Measurements from ENCODE around the gene BMPR1A.
"Not testable (repeated sequence)": the region's sequence is repeated elsewhere in the genome, so short reads cannot be mapped to it uniquely, and the experiment has no call there.

Gene BMPR1A

DNA sequence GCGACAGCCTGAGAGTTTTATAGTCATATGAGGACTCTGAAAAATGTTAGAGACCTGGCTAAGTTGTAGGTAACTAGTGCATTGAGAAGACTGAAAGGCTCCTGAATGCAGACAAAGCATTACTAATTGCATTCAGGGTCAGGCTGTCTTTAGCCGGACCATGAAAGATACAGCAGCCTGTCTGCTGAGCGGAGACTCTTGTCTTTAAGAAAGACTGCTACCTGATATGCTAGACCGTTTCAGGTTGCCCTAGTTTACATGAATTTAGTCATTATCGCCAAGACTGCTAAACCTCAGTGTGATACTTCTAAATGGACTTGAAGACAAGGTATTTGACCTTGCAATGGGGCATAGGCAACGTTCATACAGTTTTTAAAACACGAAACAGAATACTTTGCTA lies 81.2 kb downstream of the BMPR1A start:
- DNase-seq (ENCODE audit: low read depth in 2 of 2, low spot score in 1 of 2) = no peak

DNA sequence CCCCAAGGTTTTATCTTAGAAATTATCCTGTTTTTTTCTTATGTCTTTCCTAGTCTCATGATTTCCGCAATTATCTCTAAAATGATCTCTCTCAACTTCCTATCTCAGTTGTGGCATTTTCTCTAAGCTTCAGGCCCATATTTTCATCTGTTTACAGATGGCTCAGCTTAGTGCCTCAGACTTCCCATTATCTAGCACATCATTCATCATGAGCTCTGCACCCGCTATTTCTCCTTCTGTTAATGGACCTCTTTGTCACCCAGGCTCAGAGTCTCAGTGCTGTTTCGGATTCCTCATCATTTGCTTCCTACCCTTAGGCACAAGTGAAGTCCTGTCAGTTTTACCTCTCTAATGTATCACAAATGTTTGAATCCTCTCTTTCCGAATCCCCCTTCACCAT lies 84.1 kb downstream of the BMPR1A start:
- DNase-seq (ENCODE audit: low read depth in 2 of 2, low spot score in 1 of 2) = no peak

DNA sequence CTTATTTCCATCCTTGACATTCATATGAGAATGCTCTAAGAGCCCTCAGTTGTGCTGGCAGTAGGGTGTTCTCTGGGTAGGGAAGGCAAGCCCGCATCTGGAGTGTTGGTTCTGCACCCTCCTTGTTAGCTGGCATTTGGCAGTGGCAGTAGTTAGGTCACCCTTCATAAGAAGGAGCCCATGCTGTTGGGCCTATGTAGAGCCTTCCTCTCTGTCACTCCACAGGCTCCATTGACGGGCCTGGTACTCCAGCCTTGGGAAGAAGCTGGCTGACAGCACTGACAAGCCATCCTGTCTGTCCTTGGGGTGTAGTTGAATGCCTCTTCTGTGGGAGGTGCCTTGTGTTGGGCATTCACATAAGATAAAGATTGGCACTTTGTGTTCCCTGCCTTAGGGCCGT lies 89.7 kb downstream of the BMPR1A start:
- DNase-seq (ENCODE audit: low read depth in 2 of 2, low spot score in 1 of 2) = no peak

DNA sequence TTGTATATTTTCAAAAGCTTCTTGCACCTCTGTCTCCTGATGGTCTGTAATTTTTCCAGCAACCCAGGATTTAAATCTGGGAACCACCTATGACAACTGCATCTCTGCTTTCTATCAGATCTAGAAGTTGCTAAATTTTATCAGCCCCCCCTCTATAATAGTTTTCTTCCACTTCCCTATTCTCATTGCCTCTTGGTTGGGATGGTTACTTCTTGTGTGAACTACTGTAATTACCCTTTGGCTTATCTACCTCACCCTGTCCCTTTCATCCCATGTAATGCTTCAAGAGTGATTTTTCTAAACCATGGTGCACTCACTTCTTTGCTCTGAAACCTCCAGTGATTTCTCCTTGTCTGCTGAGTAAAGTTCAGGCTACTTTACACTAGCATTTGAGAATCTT lies 92.3 kb downstream of the BMPR1A start:
- DNase-seq (ENCODE audit: low read depth in 2 of 2, low spot score in 1 of 2) = no peak

DNA sequence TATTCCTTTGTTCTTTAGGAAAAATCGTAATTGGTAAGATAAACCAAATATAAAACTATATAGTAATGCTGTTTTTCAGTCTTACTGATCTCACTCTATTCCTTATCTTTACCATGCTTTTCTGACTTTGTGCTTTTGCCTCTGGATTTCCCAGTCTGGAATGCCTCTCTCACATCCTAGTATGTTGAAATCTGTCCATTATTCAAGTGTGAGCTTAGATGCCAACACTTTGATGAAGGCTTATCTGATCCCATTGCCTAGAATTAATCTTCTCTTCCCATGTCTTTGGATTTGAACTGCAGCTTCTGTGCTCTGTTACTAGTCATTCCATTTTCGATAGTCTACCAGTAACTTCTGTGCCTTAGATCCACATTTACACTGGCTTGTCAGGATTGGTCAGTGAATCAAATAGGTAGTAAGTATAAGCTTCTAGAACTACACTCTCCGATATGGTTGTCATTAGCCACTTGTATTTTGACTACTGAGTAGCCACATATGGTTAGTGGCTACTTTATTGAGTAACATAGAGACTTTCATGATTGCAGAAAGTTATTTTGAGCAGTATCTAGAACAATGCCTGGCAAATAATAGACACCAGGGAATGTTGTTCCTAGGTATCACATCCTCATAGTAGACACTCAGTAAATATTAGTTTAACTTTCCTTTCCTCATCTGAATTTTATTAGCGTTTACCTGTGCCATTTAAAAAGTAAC lies 92.9 kb downstream of the BMPR1A start:
- DNase-seq (ENCODE audit: low read depth in 2 of 2, low spot score in 1 of 2) = no peak

DNA sequence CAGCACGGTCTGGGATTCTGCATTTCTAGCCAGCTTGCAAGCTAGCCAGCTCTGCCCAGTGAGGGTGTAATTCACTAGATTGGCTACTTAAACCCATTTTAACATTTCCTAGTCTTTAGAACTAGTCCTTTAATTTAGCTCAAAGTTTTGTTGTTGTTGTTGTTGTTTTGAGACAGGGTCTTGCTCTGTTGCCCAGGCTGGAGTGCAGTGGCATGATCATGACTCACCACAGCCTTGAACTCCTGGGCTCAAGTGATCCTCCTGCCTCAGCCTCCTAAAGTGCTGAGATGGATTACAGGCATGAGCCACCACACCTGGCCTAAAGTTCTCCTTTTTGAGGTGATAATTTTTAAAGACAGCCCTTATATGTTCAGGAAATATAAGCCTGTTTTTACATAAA lies 94.1 kb downstream of the BMPR1A start:
- DNase-seq (ENCODE audit: low read depth in 2 of 2, low spot score in 1 of 2) = no peak

DNA sequence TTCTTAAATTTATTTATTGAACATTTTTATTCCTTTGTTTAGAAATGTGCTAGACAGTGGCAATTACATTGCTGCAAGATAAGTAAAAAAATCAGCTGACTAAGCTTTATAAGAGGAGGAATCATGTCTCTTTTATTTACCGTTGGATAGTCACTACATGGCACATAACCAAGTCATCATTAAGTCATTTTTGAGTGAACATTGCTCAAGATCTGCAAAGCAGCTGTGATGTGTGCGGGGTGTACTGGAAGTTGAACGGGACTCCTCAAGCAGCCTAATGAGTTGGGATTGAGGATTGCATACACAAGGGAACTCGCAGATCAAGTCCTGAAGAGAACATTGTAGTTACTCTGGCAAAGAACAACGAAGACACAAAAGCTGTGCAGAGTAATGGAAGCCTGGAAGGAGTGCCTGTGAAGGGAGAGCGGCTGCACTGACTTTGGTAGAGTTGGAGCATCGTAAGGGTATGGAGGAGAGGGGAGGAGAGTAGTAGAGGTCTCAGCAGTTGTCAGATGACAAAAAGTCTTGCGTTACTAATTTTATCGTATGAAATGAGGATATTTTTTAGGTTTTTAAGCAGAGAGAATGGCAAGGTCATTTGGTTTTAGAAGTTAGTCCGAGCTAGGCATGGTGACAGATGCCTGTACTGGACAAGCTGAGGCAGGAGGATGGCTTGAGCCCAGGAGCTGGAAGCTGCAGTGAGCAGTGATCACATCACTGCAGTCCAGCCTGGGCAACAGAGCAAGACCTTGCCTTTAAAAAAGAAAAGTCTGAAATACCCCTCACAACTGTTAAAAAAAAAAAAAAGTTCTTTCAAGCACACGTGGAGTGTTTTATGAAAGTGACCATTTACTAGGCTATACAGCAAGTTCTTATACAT lies 95.1 kb downstream of the BMPR1A start:
- DNase-seq (ENCODE audit: low read depth in 2 of 2, low spot score in 1 of 2) = no peak

DNA sequence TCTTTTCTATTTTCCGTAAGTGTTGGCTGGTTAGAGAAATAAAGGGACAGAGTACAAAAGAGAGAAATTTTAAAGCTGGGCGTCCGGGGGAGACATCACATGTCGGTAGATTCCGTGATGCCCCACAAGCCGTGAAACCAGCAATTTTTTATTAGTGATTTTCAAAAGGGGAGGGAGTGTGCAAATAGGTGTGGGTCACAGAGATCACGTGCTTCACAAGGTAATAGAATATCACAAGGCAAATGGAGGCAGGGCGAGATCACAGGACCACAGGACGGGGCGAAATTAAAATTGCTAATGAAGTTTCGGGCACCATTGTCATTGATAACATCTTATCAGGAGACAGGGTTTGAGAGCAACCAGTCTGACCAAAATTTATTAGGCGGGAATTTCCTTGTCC lies 97.2 kb downstream of the BMPR1A start:
- not testable (repeated sequence) for DNase-seq (ENCODE audit: low read depth in 2 of 2, low spot score in 1 of 2)

DNA sequence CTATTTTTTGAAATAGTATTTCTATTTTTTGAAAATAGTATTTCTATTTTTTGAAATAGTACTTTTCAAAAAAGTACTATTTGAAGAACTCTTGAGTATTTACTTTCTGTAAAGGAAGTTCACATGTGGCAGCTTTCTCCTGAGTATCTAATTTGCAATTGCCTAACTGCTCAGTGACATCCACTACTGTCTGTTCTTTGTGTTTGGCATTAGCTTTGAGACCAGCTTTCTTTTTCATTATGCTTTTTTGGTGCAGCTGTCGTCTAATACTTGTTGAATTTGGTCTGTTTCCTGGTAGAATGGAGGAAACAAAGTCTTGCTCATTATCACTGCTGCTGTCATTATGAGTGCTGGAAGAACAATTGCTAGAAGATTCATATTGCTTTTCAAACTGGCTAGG lies 99.1 kb downstream of the BMPR1A start:
- no peak for DNase-seq (ENCODE audit: low read depth in 2 of 2, low spot score in 1 of 2)

DNA sequence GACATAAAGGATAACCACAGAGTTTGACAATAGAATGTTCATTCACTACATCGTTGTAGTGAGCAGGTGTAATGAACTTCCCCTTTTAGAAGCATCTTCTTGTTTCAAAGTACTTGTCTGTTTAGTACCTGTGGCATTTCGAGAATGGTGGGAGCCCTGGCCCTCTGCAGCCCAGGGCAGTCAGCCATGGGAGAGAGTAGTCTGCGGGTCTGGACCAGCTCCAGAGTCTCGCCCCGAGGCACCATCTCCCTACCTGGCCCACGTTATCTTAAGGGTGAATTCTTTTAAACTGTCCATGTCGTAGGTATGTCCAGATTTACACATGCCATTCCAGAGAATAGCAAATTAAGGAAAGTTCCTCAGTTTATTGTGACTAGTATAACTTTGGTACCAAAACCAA lies 99.7 kb downstream of the BMPR1A start:
- no peak for DNase-seq (ENCODE audit: low read depth in 2 of 2, low spot score in 1 of 2)

DNA sequence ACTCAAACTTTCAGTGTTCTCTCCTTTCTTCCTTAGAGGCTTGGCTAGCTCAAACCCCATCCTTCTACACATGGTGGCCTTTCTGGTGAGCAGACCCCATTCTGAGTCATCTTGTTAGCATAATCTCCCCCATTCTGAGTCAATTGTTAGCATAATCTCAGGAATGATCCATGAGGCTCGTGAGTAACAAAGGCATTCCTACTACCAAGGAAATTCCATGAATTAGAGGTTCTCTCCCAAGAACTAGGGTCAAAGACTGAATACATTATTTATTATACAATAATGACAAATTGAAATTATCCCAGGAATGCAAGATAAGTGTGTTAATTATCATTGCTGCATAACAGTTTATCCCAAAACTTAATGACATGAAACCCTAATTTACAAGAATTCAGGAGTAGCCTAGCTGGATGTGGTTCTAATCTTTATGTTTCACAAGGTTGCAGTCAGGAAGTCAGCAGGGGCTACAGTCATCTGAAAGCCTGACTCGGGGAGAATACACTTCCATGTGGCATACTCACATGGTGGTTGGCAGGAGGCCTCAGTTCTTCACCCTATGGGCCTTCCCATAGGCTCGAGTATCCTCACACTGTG lies 100.8 kb downstream of the BMPR1A start:
- DNase-seq (ENCODE audit: low read depth in 2 of 2, low spot score in 1 of 2) = no peak

DNA sequence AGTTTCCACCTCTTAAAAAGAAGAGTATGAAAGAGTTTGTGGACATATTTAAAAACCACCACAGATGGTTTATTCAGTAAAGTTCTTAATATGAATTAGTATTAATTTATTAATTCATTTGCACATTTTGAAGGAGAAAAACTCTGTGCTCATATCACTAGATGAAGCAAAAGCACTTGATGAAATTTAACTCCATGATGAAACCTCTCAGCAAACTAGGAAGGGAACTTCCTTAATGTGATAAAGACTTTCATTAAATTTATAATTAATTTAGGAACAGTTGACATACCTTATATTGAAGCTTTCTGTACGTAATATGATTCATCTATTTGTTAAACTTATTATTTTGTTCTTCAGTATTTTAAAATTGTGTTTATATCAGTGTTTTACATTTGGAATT lies 101.6 kb downstream of the BMPR1A start:
- no peak for DNase-seq (ENCODE audit: low read depth in 2 of 2, low spot score in 1 of 2)

DNA sequence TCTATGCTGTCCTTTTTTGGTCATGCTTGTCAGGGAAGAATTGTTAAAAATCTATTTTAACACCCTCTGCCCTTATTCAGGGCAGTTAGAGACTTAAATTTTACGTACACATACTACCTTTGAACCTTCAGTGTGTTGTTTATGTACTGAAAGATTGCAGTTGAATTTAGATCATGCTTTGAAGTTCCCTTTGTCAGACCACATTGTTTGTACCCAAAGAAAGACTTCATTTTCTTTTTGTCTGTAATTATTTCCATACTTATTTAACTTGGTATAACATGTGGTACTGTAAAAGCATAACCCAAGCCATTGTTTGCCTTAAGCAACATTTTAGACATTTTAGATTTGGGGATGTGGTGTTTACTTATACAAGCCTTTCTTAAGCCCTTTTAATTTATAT lies 104.9 kb downstream of the BMPR1A start:
- DNase-seq (ENCODE audit: low read depth in 2 of 2, low spot score in 1 of 2) = no peak

DNA sequence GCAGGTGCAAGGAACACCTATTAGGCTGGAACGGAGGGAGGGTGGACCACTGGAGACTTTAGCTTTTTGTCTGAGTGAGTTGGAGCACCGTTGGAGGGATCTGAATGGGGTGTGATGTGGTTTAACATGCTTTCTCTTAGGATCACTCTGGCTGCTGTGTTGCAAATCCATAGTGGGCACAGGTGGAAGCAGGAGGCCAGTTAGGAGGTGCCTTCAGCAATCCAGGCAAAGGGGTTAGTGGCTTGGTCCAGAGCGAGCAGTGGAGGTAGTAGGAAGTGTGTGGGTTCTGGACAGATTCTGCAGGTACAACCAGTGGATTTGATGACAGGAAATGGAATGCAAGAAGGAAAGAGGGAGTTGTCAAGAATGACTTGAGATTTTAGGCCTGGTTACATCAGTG lies 106.0 kb downstream of the BMPR1A start:
- DNase-seq (ENCODE audit: low read depth in 2 of 2, low spot score in 1 of 2) = no peak

DNA sequence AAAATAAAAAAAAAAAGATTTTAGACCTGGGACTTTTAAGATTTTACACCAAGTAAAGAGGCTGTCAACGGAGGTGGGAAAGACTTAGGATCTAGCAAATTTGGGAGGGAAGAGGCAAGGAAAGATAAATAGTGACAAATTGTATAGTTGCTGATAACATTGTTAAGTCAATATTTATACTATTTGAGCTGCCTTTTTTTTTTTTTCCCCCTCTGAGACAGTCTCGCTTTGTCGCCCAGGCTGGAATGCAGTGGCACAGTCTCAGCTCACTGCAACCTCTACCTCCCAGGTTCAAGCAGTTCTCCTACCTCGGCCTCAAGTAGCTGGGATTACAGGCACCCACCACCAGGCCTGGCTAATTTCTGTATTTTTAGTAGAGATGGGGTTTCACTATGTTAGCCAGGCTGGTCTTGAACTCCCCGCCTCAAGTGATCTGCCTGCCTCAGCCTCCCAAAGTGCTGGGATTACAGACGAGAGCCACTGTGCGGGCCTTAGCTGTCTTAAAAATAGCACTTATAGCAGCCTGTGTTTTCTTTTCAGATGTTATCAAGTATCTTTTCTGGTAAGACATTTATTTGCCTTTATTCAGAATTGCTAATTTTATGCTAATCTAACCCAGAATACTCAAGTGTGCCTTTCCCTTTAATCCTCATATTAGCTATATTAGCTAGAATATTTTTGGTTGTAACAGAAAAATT lies 106.5 kb downstream of the BMPR1A start:
- no peak for DNase-seq (ENCODE audit: low read depth in 2 of 2, low spot score in 1 of 2)

DNA sequence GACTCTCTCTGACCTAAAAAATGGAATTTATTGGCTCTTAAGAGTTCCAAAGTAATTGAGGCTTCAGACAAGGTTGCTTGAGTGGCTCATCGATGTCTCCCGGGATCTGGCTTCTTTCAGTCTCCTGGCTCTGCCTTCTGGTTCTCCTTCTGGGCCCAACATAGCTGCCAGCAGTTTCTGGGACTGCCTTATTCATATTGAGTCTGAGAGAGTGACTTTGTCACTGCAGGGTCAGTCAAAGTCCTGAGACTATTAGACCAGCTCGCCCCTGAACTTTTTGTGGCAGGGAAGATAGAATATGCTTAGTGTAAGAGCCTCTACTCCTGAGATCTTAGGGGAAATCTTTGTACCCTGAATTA lies 107.0 kb downstream of the BMPR1A start:
- DNase-seq (ENCODE audit: low read depth in 2 of 2, low spot score in 1 of 2) = no peak

DNA sequence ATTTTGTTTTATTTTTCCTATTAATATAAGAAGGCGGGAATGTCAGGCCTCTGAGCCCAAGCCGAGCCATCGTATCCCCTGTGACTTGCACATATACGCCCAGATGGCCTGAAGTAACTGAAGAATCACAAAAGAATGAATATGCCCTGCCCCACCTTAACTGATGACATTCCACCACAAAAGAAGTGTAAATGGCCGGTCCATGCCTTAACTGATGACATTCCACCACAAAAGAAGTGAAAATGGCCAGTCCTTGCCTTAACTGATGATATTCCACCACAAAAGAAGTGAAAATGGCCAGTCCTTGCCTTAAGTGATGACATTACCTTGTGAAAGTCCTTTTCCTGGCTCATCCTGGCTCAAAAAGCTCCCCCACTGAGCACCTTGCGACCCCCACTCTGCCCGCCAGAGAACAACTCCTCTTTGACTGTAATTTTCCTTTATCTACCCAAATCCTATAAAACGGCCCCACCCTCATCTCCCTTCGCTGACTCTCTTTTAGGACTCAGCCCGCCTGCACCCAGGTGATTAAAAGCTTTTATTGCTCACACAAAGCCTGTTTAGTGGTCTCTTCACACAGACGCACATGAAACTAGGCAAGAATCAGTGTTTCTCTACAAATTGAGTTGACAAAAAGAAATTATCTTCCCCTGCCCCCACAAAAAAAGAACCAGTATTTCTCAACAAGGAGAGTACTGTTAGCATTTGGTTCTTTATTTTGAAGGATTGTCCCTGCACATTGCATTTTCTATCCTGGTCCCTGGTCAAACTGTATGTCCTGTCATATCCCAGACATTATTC lies 108.8 kb downstream of the BMPR1A start:
- not testable (repeated sequence) for DNase-seq (ENCODE audit: low read depth in 2 of 2, low spot score in 1 of 2)

DNA sequence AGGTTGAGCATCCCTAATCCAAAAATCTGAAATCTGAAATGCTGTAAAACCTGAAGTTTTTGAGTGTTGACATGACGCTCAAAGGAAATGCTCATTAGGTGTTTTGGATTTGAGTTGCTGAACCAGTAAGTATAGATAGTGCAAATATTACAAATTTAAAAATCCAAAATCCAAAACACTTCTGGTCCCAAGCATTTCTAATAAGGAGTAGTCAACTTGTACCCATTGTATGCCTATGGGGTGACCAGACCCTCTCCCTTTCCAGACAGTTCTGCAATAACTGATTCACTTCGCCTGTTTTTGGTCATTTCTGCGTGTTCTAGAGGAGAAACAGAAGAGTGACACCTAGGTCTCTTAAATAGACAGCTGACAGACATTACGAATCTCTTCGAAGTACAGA lies 110.7 kb downstream of the BMPR1A start:
- no peak for DNase-seq (ENCODE audit: low read depth in 2 of 2, low spot score in 1 of 2)

DNA sequence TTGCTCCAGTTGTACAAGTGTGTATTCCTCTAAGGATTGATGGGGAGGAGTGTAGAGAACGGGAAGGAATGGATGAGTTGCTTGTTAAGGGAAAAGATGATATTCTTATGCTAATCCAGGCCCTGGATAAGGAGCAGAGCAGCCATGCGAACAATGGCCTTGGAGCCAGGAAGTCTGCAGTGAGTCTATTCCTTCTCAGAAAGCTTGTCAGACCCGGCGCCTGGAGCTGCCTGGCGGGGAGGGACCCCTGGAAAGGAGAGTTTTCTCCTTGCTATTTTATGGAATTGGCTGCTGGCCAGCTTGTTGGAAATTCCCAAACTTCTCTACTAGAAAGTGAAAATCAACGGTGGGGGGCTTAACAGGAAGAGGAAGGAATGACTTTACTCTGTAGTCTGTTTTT lies 111.9 kb downstream of the BMPR1A start:
- no peak for DNase-seq (ENCODE audit: low read depth in 2 of 2, low spot score in 1 of 2)

DNA sequence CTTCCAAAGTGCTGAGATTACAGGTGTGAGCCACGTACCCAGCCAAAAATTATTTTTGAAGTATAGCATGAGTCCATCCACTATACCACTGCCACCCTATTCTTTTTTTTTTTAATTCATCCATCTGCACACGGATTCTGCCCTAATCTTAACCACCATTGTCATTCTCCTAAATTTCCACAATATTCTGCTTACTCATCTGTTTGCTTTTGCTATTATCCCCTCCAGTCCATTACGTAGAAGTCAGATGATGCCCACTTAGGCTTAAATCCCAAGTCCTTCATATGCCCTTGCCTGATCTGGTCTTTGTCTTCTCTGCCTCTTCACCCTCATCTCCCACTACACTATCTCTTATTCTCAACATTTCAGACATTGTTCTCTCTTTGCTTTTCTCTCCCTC lies 114.3 kb downstream of the BMPR1A start:
- no peak for DNase-seq (ENCODE audit: low read depth in 2 of 2, low spot score in 1 of 2)

Measured in stimulated activated CD8-positive, alpha-beta memory T cell treated with anti-CD3 and anti-CD28 coated beads, Interleukin-4, amount 100 ng/mL, for 4 hours (primary cell).